K562 (cell line): ENCODE measurements around the gene MLLT11. TPM values are rescaled to one million over a fixed set of nuclear protein-coding genes. Genes with fewer than 3 reads are reported as not detected.

Source experiments
- AFF4 ChIP-seq: sonication (generic); formaldehyde crosslinking; IDR thresholded peaks from 2 replicates; pipeline ENCODE4 v1.8.0; 2023; ENCODE audit warnings: mild to moderate bottlenecking, missing genetic modification reagents
- CBX1 ChIP-seq: sonication (generic); IDR thresholded peaks from 2 replicates; pipeline ENCODE4 v1.6.1; 2016; ENCODE audit warnings: antibody characterized with exemption, low read depth, mild to moderate bottlenecking
- CCAR2 ChIP-seq: fragments of 200-400 bp; formaldehyde crosslinking; IDR thresholded peaks from 2 replicates; pipeline ENCODE4 v1.6.1; 2017; ENCODE audit warnings: mild to moderate bottlenecking, low read depth, low read length
- E2F6 ChIP-seq, 2 experiments: IDR thresholded peaks; 2 replicates each; pipeline ENCODE4 v1.6.1; 2011; ENCODE audit warnings: borderline replicate concordance in 1 of 2, control low read depth in 1 of 2, low read depth in 1 of 2, low read length in 1 of 2, mild to moderate bottlenecking in 1 of 2, mixed read lengths in 1 of 2, moderate library complexity in 1 of 2; ENCODE audit not compliant: insufficient read depth in 1 of 2, insufficient read length in 1 of 2, poor library complexity in 1 of 2, severe bottlenecking in 1 of 2; ENCODE audit errors: extremely low read depth in 1 of 2
- FOXJ3 ChIP-seq: sonication (generic); formaldehyde crosslinking; IDR thresholded peaks from 2 replicates; pipeline ENCODE4 v1.4.0; 2020; ENCODE audit warnings: mild to moderate bottlenecking, missing genetic modification reagents
- KLF16 ChIP-seq: IDR thresholded peaks from 2 replicates; pipeline ENCODE4 v1.6.1; 2016; ENCODE audit warnings: antibody characterized with exemption
- RBM22 ChIP-seq: fragments of 200-400 bp; formaldehyde crosslinking; IDR thresholded peaks from 2 replicates; pipeline ENCODE4 v1.6.1; 2018; ENCODE audit warnings: low read length, low read depth; ENCODE audit not compliant: poor library complexity, severe bottlenecking
- SNIP1 ChIP-seq: fragments of 450-650 bp; IDR thresholded peaks from 2 replicates; pipeline ENCODE4 v1.7.1; 2017; ENCODE audit warnings: low read depth, mild to moderate bottlenecking
- WHSC1 ChIP-seq: IDR thresholded peaks from one replicate; pipeline ENCODE4 v1.6.1; 2012; ENCODE audit warnings: low read length, control low read depth, inconsistent platforms
- ZBTB5 ChIP-seq: fragments of 450-650 bp; IDR thresholded peaks from 2 replicates; pipeline ENCODE4 v1.6.1; 2017; ENCODE audit warnings: antibody characterized with exemption
- ZNF398 ChIP-seq: fragments of 250-450 bp; sonication (Bioruptor Pico); IDR thresholded peaks from 2 replicates; pipeline ENCODE4 v1.8.0; 2021; ENCODE audit warnings: moderate library complexity, mild to moderate bottlenecking, inconsistent platforms
- polyA plus RNA-seq, 8 experiments: library from polyadenylated mRNA; depleted of rRNA in 4 of 8; stranded (reverse) in 5 of 8; unstranded in 3 of 8; fragments of >200 nt; fragmentation: Nextera tagmentation in 2 of 8; fragmentation: Illumina TruSeq in 1 of 8; extraction: Ambion mirVana in 2 of 8; extraction: Trizol in 1 of 8; gene quantifications; 2 replicates each; pipeline versions ENCODE4 v1.2.1 to v1.2.3, GENCODE V29; 2011 to 2014; ENCODE audit warnings: inconsistent platforms in 1 of 8, missing spikeins in 1 of 8
- total RNA-seq, 7 experiments: library from RNA; depleted of rRNA in 6 of 7; stranded (reverse); fragments of >200 nt in 6 of 7; fragmentation: Illumina TruSeq in 2 of 7; extraction: Trizol in 2 of 7; gene quantifications; 2 replicates each; pipeline versions ENCODE4 v1.2.1 to v1.2.3, GENCODE V29; 2011 to 2021; ENCODE audit warnings: low replicate concordance in 1 of 7
- TF ChIP-seq, protein P1 (sequence below): fragments of 250-450 bp; sonication (Bioruptor Pico); IDR thresholded peaks from 2 replicates; pipeline ENCODE4 v1.4.0; 2020

Gene MLLT11
- total and polyA plus RNA-seq, 9 of the 15 experiments (the other 6 are each of a cell fraction or from before 2014, with no cell fraction given): 12.1 to 91.0 (median 22.0) TPM

- TF ChIP-seq AFF4 (CRISPR knock-in tag) (no peak), E2F6 (IDR thresholded peaks at IDR 0.05; ENCODE audit: borderline replicate concordance in 1 of 2, extremely low read depth in 1 of 2, insufficient read depth in 1 of 2, insufficient read length in 1 of 2, low read depth in 1 of 2, low read length in 1 of 2, poor library complexity in 1 of 2, severe bottlenecking in 1 of 2) (no peak), WHSC1 (no peak), CBX1 (no peak), CCAR2 (no peak), ZBTB5 (no peak), ZNF398 (CRISPR knock-in tag) (no peak), KLF16 (no peak), FOXJ3 (peak; percentile 58; the same call in 1 of the 2 replicates), RBM22 (no peak), SNIP1 (no peak)
- TF ChIP-seq, protein P1, sequence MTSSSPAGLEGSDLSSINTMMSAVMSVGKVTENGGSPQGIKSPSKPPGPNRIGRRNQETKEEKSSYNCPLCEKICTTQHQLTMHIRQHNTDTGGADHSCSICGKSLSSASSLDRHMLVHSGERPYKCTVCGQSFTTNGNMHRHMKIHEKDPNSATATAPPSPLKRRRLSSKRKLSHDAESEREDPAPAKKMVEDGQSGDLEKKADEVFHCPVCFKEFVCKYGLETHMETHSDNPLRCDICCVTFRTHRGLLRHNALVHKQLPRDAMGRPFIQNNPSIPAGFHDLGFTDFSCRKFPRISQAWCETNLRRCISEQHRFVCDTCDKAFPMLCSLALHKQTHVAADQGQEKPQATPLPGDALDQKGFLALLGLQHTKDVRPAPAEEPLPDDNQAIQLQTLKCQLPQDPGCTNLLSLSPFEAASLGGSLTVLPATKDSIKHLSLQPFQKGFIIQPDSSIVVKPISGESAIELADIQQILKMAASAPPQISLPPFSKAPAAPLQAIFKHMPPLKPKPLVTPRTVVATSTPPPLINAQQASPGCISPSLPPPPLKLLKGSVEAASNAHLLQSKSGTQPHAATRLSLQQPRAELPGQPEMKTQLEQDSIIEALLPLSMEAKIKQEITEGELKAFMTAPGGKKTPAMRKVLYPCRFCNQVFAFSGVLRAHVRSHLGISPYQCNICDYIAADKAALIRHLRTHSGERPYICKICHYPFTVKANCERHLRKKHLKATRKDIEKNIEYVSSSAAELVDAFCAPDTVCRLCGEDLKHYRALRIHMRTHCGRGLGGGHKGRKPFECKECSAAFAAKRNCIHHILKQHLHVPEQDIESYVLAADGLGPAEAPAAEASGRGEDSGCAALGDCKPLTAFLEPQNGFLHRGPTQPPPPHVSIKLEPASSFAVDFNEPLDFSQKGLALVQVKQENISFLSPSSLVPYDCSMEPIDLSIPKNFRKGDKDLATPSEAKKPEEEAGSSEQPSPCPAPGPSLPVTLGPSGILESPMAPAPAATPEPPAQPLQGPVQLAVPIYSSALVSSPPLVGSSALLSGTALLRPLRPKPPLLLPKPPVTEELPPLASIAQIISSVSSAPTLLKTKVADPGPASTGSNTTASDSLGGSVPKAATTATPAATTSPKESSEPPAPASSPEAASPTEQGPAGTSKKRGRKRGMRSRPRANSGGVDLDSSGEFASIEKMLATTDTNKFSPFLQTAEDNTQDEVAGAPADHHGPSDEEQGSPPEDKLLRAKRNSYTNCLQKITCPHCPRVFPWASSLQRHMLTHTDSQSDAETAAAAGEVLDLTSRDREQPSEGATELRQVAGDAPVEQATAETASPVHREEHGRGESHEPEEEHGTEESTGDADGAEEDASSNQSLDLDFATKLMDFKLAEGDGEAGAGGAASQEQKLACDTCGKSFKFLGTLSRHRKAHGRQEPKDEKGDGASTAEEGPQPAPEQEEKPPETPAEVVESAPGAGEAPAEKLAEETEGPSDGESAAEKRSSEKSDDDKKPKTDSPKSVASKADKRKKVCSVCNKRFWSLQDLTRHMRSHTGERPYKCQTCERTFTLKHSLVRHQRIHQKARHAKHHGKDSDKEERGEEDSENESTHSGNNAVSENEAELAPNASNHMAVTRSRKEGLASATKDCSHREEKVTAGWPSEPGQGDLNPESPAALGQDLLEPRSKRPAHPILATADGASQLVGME (CRISPR knock-in tag): no peak
Observed at GRCh38 chr1:151051356-151052009, 8.7 kb upstream of the MLLT11 start (continued).
